ENCODE measurements around the gene TCF23.
"Not testable (repeated sequence)": the region's sequence is repeated elsewhere in the genome, so short reads cannot be mapped to it uniquely, and the experiment has no call there.

The TCF23 gene

GRCh38 chr2:27148801-27149439, at the start of gene TCF23:
Gene TCF23, plus strand, starts transcription at chr2:27149004. Its CDS starts 130 bp downstream, at chr2:27149134.
- no peak for DNase-seq (ENCODE audit: low spot score)

GRCh38 chr2:27099334-27099955, 49.4 kb upstream of the TCF23 start:
- DNase-seq (ENCODE audit: low spot score), result no peak

GRCh38 chr2:27100036-27100435, 48.8 kb upstream of the TCF23 start:
- DNase-seq (ENCODE audit: low spot score), result no peak

- DNase-seq (ENCODE audit: low spot score), result no peak
Observed at GRCh38 chr2:27102329-27102728, 46.5 kb upstream of the TCF23 start.

- DNase-seq (ENCODE audit: low spot score), result no peak
Observed at GRCh38 chr2:27105981-27106380, 42.8 kb upstream of the TCF23 start.

GRCh38 chr2:27108221-27108620, 40.6 kb upstream of the TCF23 start:
- DNase-seq (ENCODE audit: low spot score), result no peak

- no peak for DNase-seq (ENCODE audit: low spot score)
Observed at GRCh38 chr2:27109083-27109482, 39.7 kb upstream of the TCF23 start.

- DNase-seq (ENCODE audit: low spot score), result not testable (repeated sequence)
Observed at GRCh38 chr2:27110603-27111352, 38.0 kb upstream of the TCF23 start.

GRCh38 chr2:27111392-27112078, 37.3 kb upstream of the TCF23 start:
- not testable (repeated sequence) for DNase-seq (ENCODE audit: low spot score)

- no peak for DNase-seq (ENCODE audit: low spot score)
Observed at GRCh38 chr2:27115519-27115918, 33.3 kb upstream of the TCF23 start.

- DNase-seq (ENCODE audit: low spot score), result no peak
Observed at GRCh38 chr2:27117995-27118524, 30.7 kb upstream of the TCF23 start.

GRCh38 chr2:27118525-27119329, 30.1 kb upstream of the TCF23 start, which contains the start of gene CGREF1:
Gene CGREF1, minus strand, starts transcription at chr2:27119128. Its CDS starts 14,762 bp downstream, at chr2:27104366.
- no peak for DNase-seq (ENCODE audit: low spot score)

GRCh38 chr2:27119330-27119670, 29.5 kb upstream of the TCF23 start:
- DNase-seq (ENCODE audit: low spot score), result not testable (repeated sequence)

GRCh38 chr2:27121906-27122305, 26.9 kb upstream of the TCF23 start:
- no peak for DNase-seq (ENCODE audit: low spot score)

- no peak for DNase-seq (ENCODE audit: low spot score)
Observed at GRCh38 chr2:27122791-27123190, 26.0 kb upstream of the TCF23 start.

GRCh38 chr2:27123302-27124150, 25.3 kb upstream of the TCF23 start, which contains the start of gene ABHD1:
Gene ABHD1, plus strand, starts transcription at chr2:27123815. Its CDS starts 134 bp downstream, at chr2:27123949.
- DNase-seq (ENCODE audit: low spot score), result peak; percentile 60

- no peak for DNase-seq (ENCODE audit: low spot score)
Observed at GRCh38 chr2:27125104-27125503, 23.7 kb upstream of the TCF23 start.

GRCh38 chr2:27126252-27126710, 22.5 kb upstream of the TCF23 start:
- DNase-seq (ENCODE audit: low spot score), result no peak

- no peak for DNase-seq (ENCODE audit: low spot score)
Observed at GRCh38 chr2:27127883-27128667, 20.7 kb upstream of the TCF23 start.
